Measurements from ENCODE around the gene CCDC38. TPM values are rescaled to one million over a fixed set of nuclear protein-coding genes. Genes with fewer than 3 reads are reported as not detected.

The CCDC38 gene
- total RNA-seq, 1 donor from 2014 or later, result 0.07 TPM

DNA sequence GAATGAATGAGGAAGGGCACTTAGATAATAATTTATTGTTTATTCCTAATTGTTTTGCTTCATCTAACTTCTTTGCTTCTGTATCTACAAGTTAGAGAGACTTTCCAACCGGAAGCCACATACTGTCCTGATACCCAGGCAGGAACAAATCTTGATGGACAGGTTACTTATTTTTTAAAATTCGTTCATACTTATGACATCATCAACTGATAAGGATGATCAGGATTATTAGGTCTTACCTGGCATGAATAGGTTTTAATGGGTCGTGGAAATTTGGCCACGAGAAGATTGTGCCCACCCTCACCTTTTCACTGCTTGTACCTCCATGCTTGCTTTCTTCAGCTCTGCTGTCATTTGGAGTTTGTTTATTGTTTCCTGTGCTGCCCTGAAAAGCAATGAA is 44.3 kb downstream of the CCDC38 start:
- Mint-ChIP-seq H3K27me3 (ENCODE audit: low read depth) (peaks cover 14% of the 10 kb centered on the region), H3K4me1 (ENCODE audit: low read depth) (no peaks in the 10 kb centered on the region), H3K27ac (no peak overlapping the region), H3K4me3 (ENCODE audit: low read depth) (no peak overlapping the region), H3K9me3 (peaks cover 1% of the 10 kb centered on the region), H3K36me3 (ENCODE audit: low read depth) (no peaks in the 10 kb centered on the region)
- intact Hi-C loops (cut with micrococcal nuclease), result no loop called here
- no peak for DNase-seq (ENCODE audit: low spot score)

DNA sequence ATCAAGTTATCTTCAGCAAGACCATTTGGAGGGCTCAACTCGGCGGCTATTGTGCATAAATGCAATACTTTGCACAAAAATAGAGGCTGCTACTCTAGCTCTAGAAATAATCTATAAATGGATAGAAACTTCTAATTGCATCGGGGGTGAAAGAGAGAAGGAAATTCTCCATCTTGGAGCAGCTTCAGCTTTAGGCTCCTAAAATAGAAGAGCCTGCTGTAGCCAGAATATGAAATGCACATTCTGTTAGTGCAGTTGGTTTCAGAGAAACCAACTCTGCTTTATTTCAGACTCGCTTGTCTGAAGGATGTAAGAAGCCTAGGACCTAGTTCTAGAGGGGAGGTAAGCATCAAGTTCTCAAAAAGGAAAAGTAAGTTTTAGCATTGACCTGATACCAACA is 45.6 kb downstream of the CCDC38 start:
- intact Hi-C loops (cut with micrococcal nuclease), result no loop called here
- Mint-ChIP-seq H3K4me1 (ENCODE audit: low read depth) (no peaks in the 10 kb centered on the region), H3K9me3 (no peaks in the 10 kb centered on the region), H3K27ac (no peak overlapping the region), H3K27me3 (ENCODE audit: low read depth) (peaks cover 10% of the 10 kb centered on the region), H3K36me3 (ENCODE audit: low read depth) (no peaks in the 10 kb centered on the region), H3K4me3 (ENCODE audit: low read depth) (no peak overlapping the region)
- no peak for DNase-seq (ENCODE audit: low spot score)

- no peak overlapping the region for H3K27ac Mint-ChIP-seq
- no peaks in the 10 kb centered on the region for H3K4me1 Mint-ChIP-seq (ENCODE audit: low read depth)
- intact Hi-C loops (cut with micrococcal nuclease), result no loop called here
- no peaks in the 10 kb centered on the region for H3K9me3 Mint-ChIP-seq
- H3K36me3 Mint-ChIP-seq (ENCODE audit: low read depth), result no peaks in the 10 kb centered on the region
- DNase-seq (ENCODE audit: low spot score), result no peak
- no peak overlapping the region for H3K4me3 Mint-ChIP-seq (ENCODE audit: low read depth)
- H3K27me3 Mint-ChIP-seq (ENCODE audit: low read depth), result peaks cover 8% of the 10 kb centered on the region
Observed at GRCh38 chr12:95890958-95891357, 51.5 kb downstream of the CCDC38 start.

- H3K4me3 Mint-ChIP-seq (ENCODE audit: low read depth), result no peak overlapping the region
- no peak overlapping the region for H3K27ac Mint-ChIP-seq
- intact Hi-C loops (cut with micrococcal nuclease), result no loop called here
- no peaks in the 10 kb centered on the region for H3K4me1 Mint-ChIP-seq (ENCODE audit: low read depth)
- H3K36me3 Mint-ChIP-seq (ENCODE audit: low read depth), result no peaks in the 10 kb centered on the region
- DNase-seq (ENCODE audit: low spot score), result no peak
- H3K27me3 Mint-ChIP-seq (ENCODE audit: low read depth), result peaks cover 6% of the 10 kb centered on the region
- no peaks in the 10 kb centered on the region for H3K9me3 Mint-ChIP-seq
Observed at GRCh38 chr12:95887311-95887710, 55.1 kb downstream of the CCDC38 start.

DNA sequence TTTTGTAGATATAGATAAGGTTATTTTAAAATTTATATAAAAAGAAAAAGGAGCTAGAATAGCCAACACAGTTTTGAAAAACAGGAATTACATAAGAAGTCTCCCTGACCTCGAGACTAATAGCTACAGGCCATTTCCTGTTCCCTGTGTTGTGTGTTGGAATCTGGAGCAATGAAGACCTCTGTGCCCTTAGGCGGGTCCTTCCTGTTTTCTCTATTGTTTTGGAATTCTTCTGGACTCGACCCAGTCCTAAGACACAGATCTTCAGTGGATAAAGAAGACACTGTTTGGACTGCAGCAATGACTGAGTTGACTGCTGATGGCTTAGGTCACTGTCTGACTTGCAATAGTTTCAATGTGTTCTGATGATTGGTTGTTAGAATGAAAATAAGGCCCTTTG is 57.4 kb downstream of the CCDC38 start:
- intact Hi-C loops (cut with micrococcal nuclease), result no loop called here
- H3K27ac Mint-ChIP-seq, result no peak overlapping the region
- H3K4me3 Mint-ChIP-seq (ENCODE audit: low read depth), result no peak overlapping the region
- no peak for DNase-seq (ENCODE audit: low spot score)
- no peaks in the 10 kb centered on the region for H3K4me1 Mint-ChIP-seq (ENCODE audit: low read depth)
- H3K36me3 Mint-ChIP-seq (ENCODE audit: low read depth), result no peaks in the 10 kb centered on the region
- H3K9me3 Mint-ChIP-seq, result no peaks in the 10 kb centered on the region
- peaks cover 4% of the 10 kb centered on the region for H3K27me3 Mint-ChIP-seq (ENCODE audit: low read depth)

DNA sequence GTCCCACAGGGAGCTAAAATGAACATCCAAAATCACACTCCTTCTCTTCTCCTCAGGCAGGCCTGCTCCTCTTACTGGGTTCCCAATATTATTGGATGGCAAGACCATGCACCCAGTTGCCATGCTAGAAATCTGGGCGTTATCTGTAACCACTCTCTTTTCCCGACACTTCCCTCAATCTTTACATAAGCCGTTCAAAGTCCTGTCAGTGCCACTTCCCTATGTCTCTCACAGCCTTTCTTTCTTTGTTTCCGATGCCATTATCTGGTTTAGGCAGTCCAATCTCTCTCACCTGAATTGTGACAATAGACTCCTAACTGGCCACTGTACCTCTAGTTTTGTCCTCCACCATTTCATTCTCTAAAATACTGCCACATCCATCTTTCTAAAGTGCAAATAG is 59.5 kb downstream of the CCDC38 start:
- no peak overlapping the region for H3K27ac Mint-ChIP-seq
- intact Hi-C loops (cut with micrococcal nuclease), result no loop called here

DNA sequence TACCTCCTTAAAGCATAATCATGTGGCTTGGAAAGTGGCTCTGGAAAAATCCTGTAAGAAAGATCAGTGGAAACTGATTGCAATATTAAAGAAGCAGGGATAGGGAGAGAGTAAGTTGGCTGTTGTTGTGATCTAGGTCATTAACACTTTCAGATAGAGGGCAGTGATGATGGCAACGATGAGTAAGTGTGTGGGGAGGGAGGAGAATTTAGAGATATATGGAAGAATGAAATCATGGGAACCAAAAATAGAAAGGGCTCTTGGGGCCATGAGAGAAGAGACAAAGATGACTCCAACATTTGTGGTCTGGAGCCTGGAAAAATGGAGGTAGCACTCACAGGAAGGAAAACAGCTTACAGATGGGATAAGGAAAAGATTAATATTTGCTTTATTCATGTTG is 60.3 kb downstream of the CCDC38 start:
- intact Hi-C loops (cut with micrococcal nuclease), result no loop called here
- Mint-ChIP-seq H3K4me1 (ENCODE audit: low read depth) (no peaks in the 10 kb centered on the region), H3K27me3 (ENCODE audit: low read depth) (no peaks in the 10 kb centered on the region), H3K4me3 (ENCODE audit: low read depth) (no peak overlapping the region), H3K27ac (no peak overlapping the region), H3K9me3 (no peaks in the 10 kb centered on the region), H3K36me3 (ENCODE audit: low read depth) (no peaks in the 10 kb centered on the region)
- DNase-seq (ENCODE audit: low spot score), result no peak

More for the DNA sequence above, 59.5 kb downstream of the CCDC38 start:
- Mint-ChIP-seq H3K4me3 (ENCODE audit: low read depth) (no peak overlapping the region), H3K27me3 (ENCODE audit: low read depth) (peaks cover 3% of the 10 kb centered on the region), H3K4me1 (ENCODE audit: low read depth) (no peaks in the 10 kb centered on the region), H3K36me3 (ENCODE audit: low read depth) (no peaks in the 10 kb centered on the region), H3K9me3 (no peaks in the 10 kb centered on the region)
- no peak for DNase-seq (ENCODE audit: low spot score)

DNA sequence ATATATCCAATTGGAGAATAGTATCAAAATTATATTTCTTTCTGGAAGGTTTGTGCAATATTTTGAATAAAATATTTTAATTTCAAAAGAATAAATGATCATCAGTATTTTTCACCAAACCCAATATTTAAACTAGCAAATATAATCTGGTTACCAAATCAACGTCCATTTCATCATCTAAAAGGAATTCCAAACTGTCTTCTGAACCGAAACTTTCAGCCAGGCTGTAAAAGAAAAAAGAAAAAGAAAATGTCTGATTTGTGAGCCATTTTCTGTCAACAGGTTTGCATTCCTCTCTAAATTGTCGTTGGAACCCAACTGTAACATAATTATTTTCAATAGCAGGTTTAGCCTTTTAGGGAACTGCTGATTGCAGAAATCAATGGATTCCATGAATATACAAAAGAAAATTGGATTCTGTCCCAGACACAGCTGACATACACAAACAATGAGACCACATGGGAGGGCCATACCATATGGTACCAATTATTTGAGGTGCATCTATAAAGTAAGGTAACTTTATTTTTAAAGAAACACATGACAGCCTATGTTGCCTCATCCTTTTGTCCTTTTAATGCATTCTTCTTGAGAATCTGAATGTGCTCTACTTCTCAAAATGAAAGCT is 61.0 kb downstream of the CCDC38 start:
- Mint-ChIP-seq H3K36me3 (ENCODE audit: low read depth) (no peaks in the 10 kb centered on the region), H3K27ac (no peak overlapping the region), H3K4me3 (ENCODE audit: low read depth) (no peak overlapping the region), H3K9me3 (no peaks in the 10 kb centered on the region), H3K4me1 (ENCODE audit: low read depth) (no peaks in the 10 kb centered on the region), H3K27me3 (ENCODE audit: low read depth) (no peaks in the 10 kb centered on the region)
- intact Hi-C loops (cut with micrococcal nuclease), result no loop called here
- no peak for DNase-seq (ENCODE audit: low spot score)

DNA sequence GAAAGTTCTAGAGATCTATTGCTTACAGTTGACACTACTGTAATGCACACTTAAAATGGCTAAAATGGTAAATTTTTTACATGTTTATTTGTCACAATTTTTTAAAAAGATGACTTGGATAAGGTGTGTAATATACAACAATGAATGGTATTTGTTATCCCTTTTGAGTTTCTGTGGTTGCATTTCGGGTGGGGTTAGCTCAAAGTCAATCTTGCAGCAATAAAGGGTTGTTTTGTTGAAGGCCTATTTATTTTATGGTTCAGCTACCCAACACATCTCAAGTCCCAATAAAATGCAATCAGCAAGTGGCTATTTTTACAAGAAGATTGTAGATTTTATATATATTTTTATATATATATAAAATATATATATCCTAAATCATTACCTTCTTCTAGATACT is 61.5 kb downstream of the CCDC38 start:
- Mint-ChIP-seq H3K4me3 (ENCODE audit: low read depth) (no peak overlapping the region), H3K27ac (no peak overlapping the region), H3K4me1 (ENCODE audit: low read depth) (no peaks in the 10 kb centered on the region), H3K27me3 (ENCODE audit: low read depth) (no peaks in the 10 kb centered on the region), H3K36me3 (ENCODE audit: low read depth) (no peaks in the 10 kb centered on the region), H3K9me3 (no peaks in the 10 kb centered on the region)
- DNase-seq (ENCODE audit: low spot score), result no peak
- intact Hi-C loops (cut with micrococcal nuclease), result no loop called here

DNA sequence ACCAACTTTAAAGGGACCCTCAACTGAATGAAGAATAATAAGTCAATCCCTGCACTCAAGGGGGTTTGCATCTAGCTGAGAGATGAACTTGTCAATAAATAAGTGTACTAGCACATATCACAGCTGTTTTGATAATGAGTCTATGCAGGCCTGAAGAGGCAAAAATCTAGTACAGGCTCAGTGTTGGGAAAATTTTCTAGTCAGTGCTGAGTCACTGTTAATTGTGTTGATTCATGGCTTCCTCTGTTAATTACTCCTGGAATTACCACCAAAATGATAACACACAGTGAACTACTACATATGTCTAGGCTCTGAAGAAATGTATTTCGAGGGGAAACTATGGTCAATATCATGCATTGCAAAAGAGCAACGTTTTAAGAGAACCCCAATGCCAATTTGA is 64.8 kb downstream of the CCDC38 start:
- no peak overlapping the region for H3K4me3 Mint-ChIP-seq (ENCODE audit: low read depth)
- no peak overlapping the region for H3K27ac Mint-ChIP-seq
- no peaks in the 10 kb centered on the region for H3K27me3 Mint-ChIP-seq (ENCODE audit: low read depth)
- H3K36me3 Mint-ChIP-seq (ENCODE audit: low read depth), result peaks cover 7% of the 10 kb centered on the region
- no peaks in the 10 kb centered on the region for H3K9me3 Mint-ChIP-seq
- H3K4me1 Mint-ChIP-seq (ENCODE audit: low read depth), result peaks cover 3% of the 10 kb centered on the region
- DNase-seq (ENCODE audit: low spot score), result no peak
- intact Hi-C loops (cut with micrococcal nuclease), result no loop called here

DNA sequence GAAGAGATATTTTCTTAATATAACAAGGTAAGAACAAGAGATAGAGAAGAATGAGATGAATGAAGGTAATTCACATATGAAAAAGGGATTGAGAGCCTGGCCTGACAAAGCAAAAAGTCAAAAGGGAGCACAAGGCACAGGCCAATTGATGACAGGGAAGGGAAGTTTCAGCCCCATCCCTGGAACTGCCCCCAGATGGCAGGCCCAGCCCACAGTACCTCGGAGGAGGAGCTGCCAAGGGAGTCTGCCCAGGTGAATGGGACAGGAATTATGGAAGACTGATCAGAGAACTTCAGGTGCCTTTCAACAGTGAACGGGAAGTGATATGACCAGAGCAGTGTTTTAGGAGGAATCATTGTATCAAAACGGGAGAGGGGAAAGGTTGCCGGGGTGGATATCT is 68.0 kb downstream of the CCDC38 start:
- DNase-seq (ENCODE audit: low spot score), result no peak
- H3K9me3 Mint-ChIP-seq, result no peaks in the 10 kb centered on the region
- no peak overlapping the region for H3K4me3 Mint-ChIP-seq (ENCODE audit: low read depth)
- no peak overlapping the region for H3K27ac Mint-ChIP-seq
- peaks cover 3% of the 10 kb centered on the region for H3K4me1 Mint-ChIP-seq (ENCODE audit: low read depth)
- no peaks in the 10 kb centered on the region for H3K27me3 Mint-ChIP-seq (ENCODE audit: low read depth)
- intact Hi-C loops (cut with micrococcal nuclease), result no loop called here
- peaks cover 20% of the 10 kb centered on the region for H3K36me3 Mint-ChIP-seq (ENCODE audit: low read depth)

GRCh38 chr12:95870897-95871296 is 71.5 kb downstream of the CCDC38 start:
- Mint-ChIP-seq H3K27me3 (ENCODE audit: low read depth) (no peaks in the 10 kb centered on the region), H3K4me1 (ENCODE audit: low read depth) (peaks cover 3% of the 10 kb centered on the region), H3K9me3 (no peaks in the 10 kb centered on the region), H3K27ac (no peak overlapping the region), H3K36me3 (ENCODE audit: low read depth) (peaks cover 42% of the 10 kb centered on the region), H3K4me3 (ENCODE audit: low read depth) (no peak overlapping the region)
- no peak for DNase-seq (ENCODE audit: low spot score)
- intact Hi-C loops (cut with micrococcal nuclease), result no loop called here

- intact Hi-C loops (cut with micrococcal nuclease), result no loop called here
- H3K27ac Mint-ChIP-seq, result no peak overlapping the region
- H3K4me3 Mint-ChIP-seq (ENCODE audit: low read depth), result no peak overlapping the region
- peaks cover 66% of the 10 kb centered on the region for H3K36me3 Mint-ChIP-seq (ENCODE audit: low read depth)
- H3K4me1 Mint-ChIP-seq (ENCODE audit: low read depth), result peaks cover 24% of the 10 kb centered on the region
- no peaks in the 10 kb centered on the region for H3K27me3 Mint-ChIP-seq (ENCODE audit: low read depth)
- H3K9me3 Mint-ChIP-seq, result no peaks in the 10 kb centered on the region
- no peak for DNase-seq (ENCODE audit: low spot score)
Observed at GRCh38 chr12:95863337-95863736, 79.1 kb downstream of the CCDC38 start.

GRCh38 chr12:95862038-95862437 is 80.4 kb downstream of the CCDC38 start:
- Mint-ChIP-seq H3K27ac (no peak overlapping the region), H3K27me3 (ENCODE audit: low read depth) (peaks cover 2% of the 10 kb centered on the region), H3K4me3 (ENCODE audit: low read depth) (no peak overlapping the region), H3K4me1 (ENCODE audit: low read depth) (peaks cover 27% of the 10 kb centered on the region), H3K9me3 (no peaks in the 10 kb centered on the region), H3K36me3 (ENCODE audit: low read depth) (peaks cover 56% of the 10 kb centered on the region)
- intact Hi-C loops (cut with micrococcal nuclease), result no loop called here
- DNase-seq (ENCODE audit: low spot score), result no peak

Data from activated T-helper 2 cell treated with anti-CD3 and anti-CD28 coated beads, Interferon-gamma antibody, Interleukin-2, Interleukin-4, amounts not matched to agents 10 μg/mL and 5 μg/mL and 100 μg/mL, durations not matched to agents 14 hours and 24 hours and 36 hours (primary cell).